ENCODE results near the gene LAGE3. TPM values are rescaled to one million over a fixed set of nuclear protein-coding genes. Genes with fewer than 3 reads are reported as not detected.

The LAGE3 gene
- total and polyA plus RNA-seq, 2 of the 13 experiments (the other 11 are each of a cell fraction or from before 2014, with no cell fraction given), result 7.6 to 12.7 TPM

DNA sequence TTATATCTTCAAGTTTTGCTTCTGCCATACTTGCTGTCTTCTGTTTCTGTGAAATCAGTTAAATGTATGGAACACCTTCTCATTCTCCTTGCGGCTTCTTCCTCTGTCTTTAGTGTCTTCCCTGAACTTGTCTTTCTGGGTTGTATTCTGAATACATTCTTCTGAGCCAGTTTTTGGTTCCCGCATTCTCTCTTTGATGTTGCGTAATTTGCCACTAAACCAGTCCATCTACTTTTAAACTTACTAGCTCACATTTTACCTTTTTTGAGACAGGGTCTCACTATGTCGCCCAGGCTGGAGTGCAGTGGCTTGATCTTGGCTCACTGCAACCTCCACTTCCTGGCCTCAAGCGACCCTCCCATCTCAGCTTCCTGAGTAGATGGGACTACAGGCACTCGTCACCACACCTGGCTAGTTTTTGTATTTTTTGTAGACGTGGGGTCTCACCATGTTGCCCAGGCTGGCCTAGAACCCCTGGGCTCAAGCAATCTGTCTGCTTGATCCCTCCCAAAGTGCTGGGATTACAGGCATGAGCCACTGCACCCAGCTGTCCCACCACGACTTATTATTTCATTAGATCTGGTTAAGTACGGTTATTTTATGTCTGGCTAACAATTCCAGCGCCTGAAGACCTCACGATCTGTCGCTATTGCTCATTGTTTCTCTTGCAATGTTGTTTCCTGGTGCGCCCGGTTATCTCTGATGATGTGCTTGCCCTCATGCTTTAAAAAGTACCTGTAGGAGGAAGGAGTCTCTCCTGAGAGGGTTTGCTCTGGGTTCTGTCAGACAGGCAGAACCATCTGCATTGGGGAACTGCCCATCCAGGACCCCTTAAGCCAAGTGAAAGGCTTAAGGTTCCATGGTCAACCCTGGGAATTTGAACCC is 46.8 kb upstream of the LAGE3 start:
- BruUV-seq (replicated peaks), result no TSS peak
- Histone ChIP-seq H3K4me3 (replicated peaks in 1 of 3; ENCODE audit: insufficient read depth in 1 of 3, low read depth in 2 of 3, low read length in 3 of 3) (no peak overlapping the region), H3K79me2 (ENCODE audit: insufficient read depth, low read length) (no peaks in the 10 kb centered on the region), H3K4me2 (ENCODE audit: low read depth, low read length) (no peak overlapping the region), H3K27ac (ENCODE audit: extremely low read length, insufficient read depth, low read length) (no peak overlapping the region), H4K20me1 (ENCODE audit: insufficient read depth, low read length) (no peaks in the 10 kb centered on the region), H3K36me3 (replicated peaks in 1 of 2; ENCODE audit: control insufficient read depth in 1 of 2, insufficient read depth in 2 of 2, low read length in 2 of 2) (no peaks in the 10 kb centered on the region), H3K4me1 (ENCODE audit: insufficient read depth, low read length) (peaks cover 56% of the 10 kb centered on the region), H3K9ac (ENCODE audit: insufficient read depth, low read depth, low read length) (no peak overlapping the region), H3K9me3 (ENCODE audit: low read length) (no peaks in the 10 kb centered on the region), H2AFZ (ENCODE audit: low read length) (no peak overlapping the region), H3K27me3 (ENCODE audit: control insufficient read depth in 1 of 2, insufficient read depth in 2 of 2, low read length in 2 of 2) (no peaks in the 10 kb centered on the region)
- no peak for ATAC-seq
- intact Hi-C loops (cut with micrococcal nuclease; ENCODE audit: unreplicated experiment), result no loop called here
- no peak for DNase-seq (ENCODE audit: low spot score)
- POLR2A ChIA-PET, result interaction anchor here (1.4 to 6.0 kb wide), 4 partner anchors 16 to 152 kb away, joined by 5 to 38 read pairs (median 8); partner anchors contain the start of genes PLXNA3 and SLC10A3
- CTCF ChIA-PET (ENCODE audit: low intra/inter-chr PET ratio, low total read pairs), result no interaction called here
- TF ChIP-seq CEBPB (IDR thresholded peaks at IDR 0.05; ENCODE audit: borderline replicate concordance, low read depth, low read length) (peak; percentile 47; the same call in 1 of the 2 replicates), ZNF136 (CRISPR knock-in tag; IDR thresholded peaks at IDR 0.05; ENCODE audit: low read depth) (no peak)
- in situ Hi-C loops (cut with HindIII; ENCODE audit: extremely low pct_ligation_motif_present, low pct_unique_long_range_greater_than_20kb), result loop anchor here (25.0 kb wide), 1 partner anchor 114 kb away; the partner anchor contains the start of genes DNASE1L1 and TAFAZZIN
- no peak for FAIRE-seq
- WGBS (ENCODE audit: low lambda C conversion rate), result 95% methylated on average over 14 of the region's 14 CpGs

DNA sequence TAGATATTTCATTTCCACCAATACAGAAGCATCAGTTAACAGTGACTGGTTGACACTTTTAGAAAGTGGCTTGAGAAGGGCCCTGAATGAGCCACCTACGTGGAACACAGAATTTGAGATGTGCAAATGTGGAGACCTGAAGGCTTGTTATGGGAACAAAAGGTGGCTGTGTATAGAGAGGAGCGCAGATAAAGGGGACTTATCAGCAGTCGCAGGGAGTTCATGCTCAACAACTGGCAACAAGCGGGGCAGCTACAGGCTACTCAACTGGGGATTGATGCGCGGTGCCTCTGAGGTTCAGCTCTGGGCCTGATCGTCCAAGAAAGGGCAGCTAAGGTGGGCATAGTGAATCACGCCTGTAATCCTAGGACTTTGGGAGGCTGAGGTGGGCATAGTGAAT is 40.3 kb upstream of the LAGE3 start:
- no peak for DNase-seq (ENCODE audit: low spot score)
- Histone ChIP-seq H3K27ac (ENCODE audit: extremely low read length, insufficient read depth, low read length) (no peak overlapping the region), H3K9ac (ENCODE audit: insufficient read depth, low read depth, low read length) (no peak overlapping the region), H3K4me3 (replicated peaks in 1 of 3; ENCODE audit: insufficient read depth in 1 of 3, low read depth in 2 of 3, low read length in 3 of 3) (no peak overlapping the region), H3K27me3 (ENCODE audit: control insufficient read depth in 1 of 2, insufficient read depth in 2 of 2, low read length in 2 of 2) (no peaks in the 10 kb centered on the region), H3K9me3 (ENCODE audit: low read length) (no peaks in the 10 kb centered on the region), H2AFZ (ENCODE audit: low read length) (no peak overlapping the region), H3K4me2 (ENCODE audit: low read depth, low read length) (no peak overlapping the region), H3K4me1 (ENCODE audit: insufficient read depth, low read length) (peaks cover 27% of the 10 kb centered on the region), H3K36me3 (replicated peaks in 1 of 2; ENCODE audit: control insufficient read depth in 1 of 2, insufficient read depth in 2 of 2, low read length in 2 of 2) (no peaks in the 10 kb centered on the region), H4K20me1 (ENCODE audit: insufficient read depth, low read length) (no peaks in the 10 kb centered on the region), H3K79me2 (ENCODE audit: insufficient read depth, low read length) (no peaks in the 10 kb centered on the region)
- no TSS peak for BruUV-seq (replicated peaks)
- ATAC-seq, result no peak
- 100% methylated on average over 2 of the region's 8 CpGs for WGBS (ENCODE audit: low lambda C conversion rate)
- no peak for FAIRE-seq
- POLR2A ChIA-PET, result interaction anchor here (3.9 kb wide), 1 partner anchor 8 kb away, joined by 34 read pairs; no protein-coding TSS in a partner anchor
- intact Hi-C loops (cut with micrococcal nuclease; ENCODE audit: unreplicated experiment), result no loop called here
- CTCF ChIA-PET (ENCODE audit: low intra/inter-chr PET ratio, low total read pairs), result no interaction called here
- no peak for TF ChIP-seq SMAD1 (CRISPR knock-in tag; IDR thresholded peaks at IDR 0.05; ENCODE audit: borderline replicate concordance, low read depth)
- no peak for TF ChIP-seq ZNF354B (CRISPR knock-in tag; IDR thresholded peaks at IDR 0.05)
- TF ChIP-seq CREB3 (CRISPR knock-in tag; IDR thresholded peaks at IDR 0.05), result no peak
- no peak for TF ChIP-seq ZNF776 (CRISPR knock-in tag; IDR thresholded peaks at IDR 0.05)
- no peak for TF ChIP-seq ZNF331 (CRISPR knock-in tag; IDR thresholded peaks at IDR 0.05)
- no peak for TF ChIP-seq ZNF251 (CRISPR knock-in tag; IDR thresholded peaks at IDR 0.05)
- TF ChIP-seq CREM (IDR thresholded peaks at IDR 0.05), result no peak
- TF ChIP-seq CREM (CRISPR knock-in tag; IDR thresholded peaks at IDR 0.05), result no peak
- in situ Hi-C loops (cut with HindIII; ENCODE audit: extremely low pct_ligation_motif_present, low pct_unique_long_range_greater_than_20kb), result loop anchor here (5.0 kb wide), 1 partner anchor 37 kb away; no protein-coding TSS in a partner anchor
